ENCODE results near the gene MYO10.
"Not testable (repeated sequence)": the region's sequence is repeated elsewhere in the genome, so short reads cannot be mapped to it uniquely, and the experiment has no call there.

The MYO10 gene

GRCh38 chr5:16659536-16659935 lies 276.6 kb downstream of the MYO10 start:
- no peak for DNase-seq

DNA sequence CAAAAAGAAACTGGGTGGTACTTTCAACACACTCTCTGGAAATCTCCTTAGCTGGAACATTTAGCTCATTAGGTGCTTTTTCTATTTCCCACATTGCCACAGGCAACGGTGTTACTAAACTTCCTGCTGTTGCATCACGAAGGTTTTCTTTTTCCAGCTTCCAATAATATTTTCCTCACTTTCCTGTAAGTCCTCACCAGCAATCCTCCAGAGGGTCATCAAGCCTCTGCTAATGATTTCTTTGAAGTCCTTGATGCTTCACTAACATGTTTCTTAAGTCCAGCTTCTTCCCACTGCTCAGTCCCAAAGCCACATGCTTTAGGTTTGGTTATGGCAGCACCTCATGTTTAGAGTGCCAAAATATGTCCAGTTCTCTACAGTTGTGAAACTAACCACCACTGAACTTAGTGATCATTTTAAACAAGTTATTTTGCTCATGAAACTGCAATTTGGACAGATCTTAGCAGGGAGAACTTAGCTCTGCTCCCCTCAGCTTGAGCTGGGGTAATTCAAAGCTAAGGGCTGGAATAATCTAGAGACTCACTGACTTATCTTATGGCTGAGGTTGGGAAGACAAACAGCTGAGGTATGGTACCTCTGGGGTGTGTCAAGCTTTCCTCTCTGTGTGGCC lies 279.4 kb downstream of the MYO10 start:
- DNase-seq: no peak

DNA sequence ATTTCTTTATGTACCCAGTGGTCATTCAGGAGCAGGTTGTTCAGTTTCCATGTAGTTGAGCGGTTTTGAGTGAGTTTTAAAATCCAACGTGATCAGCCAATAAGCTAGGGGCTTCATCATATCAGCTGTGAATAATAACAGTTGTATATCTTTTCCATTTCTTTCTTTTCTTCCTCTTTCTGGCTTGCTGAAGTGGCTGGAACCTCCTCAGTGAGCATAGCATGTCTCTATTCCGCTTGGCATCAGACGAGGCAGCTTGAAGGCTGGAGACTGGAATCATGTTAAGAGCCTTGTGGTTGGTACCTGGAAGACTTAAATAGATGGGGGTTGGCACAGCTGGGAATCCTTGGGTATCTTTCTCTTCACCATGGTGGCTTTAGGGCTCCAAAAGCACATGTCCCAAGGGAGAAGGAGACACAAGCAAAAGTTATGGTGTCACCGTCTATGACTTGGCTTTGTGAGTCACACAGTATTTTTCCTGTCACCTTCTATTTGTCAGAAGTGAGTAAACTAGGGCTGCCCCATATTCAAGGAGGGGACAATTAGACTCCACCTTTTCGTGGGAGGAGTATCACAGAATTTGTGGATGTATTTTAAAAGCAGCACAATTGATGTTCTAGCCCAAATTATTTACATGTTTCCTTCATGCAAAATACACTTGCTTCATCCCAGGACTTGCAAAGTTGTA lies 281.3 kb downstream of the MYO10 start:
- no peak for DNase-seq

GRCh38 chr5:16648739-16649138 lies 287.3 kb downstream of the MYO10 start:
- DNase-seq: not testable (repeated sequence)

- DNase-seq: no peak
These were observed 291.7 kb downstream of the MYO10 start for GRCh38 chr5:16644301-16644889.

DNA sequence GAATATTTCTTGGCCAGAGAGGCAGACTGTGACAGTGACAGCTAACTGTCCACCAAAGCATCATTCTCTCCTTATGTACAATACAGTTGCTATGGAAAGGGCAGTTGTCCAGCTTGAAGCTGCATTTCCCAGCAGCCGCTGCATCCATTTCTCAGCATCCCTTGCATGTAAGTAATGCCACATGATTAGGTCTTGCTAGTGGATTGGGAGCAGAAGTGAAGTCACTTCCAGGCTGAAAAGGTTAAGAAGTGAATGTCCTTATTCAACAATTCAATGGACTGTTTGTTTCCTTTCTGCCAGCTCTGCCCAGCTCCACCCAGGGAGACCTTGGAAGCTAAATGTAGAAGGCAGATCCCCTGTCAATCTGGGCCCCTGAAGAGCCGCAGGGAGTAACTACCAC lies 293.2 kb downstream of the MYO10 start:
- no peak for DNase-seq

GRCh38 chr5:16639206-16639605 lies 296.9 kb downstream of the MYO10 start:
- DNase-seq: no peak

DNA sequence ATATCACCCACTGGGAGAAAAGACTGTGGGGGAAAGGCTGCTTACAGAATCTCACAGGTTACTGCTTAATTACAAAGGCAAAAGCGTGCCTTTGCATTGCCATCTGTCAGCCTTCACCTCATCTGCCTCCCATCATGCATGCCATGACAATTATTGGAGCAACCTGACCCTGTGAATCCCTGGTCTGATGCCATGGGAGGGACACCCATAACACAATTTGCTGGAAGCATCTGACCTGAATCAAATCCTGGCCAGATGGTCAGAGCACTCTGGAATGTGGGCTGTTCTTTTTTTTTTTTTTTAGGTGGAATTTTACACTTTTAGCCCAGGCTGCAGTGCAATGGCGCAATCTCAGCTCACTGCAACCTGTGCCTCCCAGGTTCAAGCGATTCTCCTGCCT lies 307.7 kb downstream of the MYO10 start:
- DNase-seq: no peak

GRCh38 chr5:16626696-16627264 lies 309.3 kb downstream of the MYO10 start:
- DNase-seq: no peak

- DNase-seq: no peak
These were observed 311.0 kb downstream of the MYO10 start for GRCh38 chr5:16625096-16625495.

GRCh38 chr5:16619136-16619535 lies 317.0 kb downstream of the MYO10 start:
- DNase-seq: no peak

- no peak for DNase-seq
These were observed 317.8 kb downstream of the MYO10 start for GRCh38 chr5:16618138-16618897.

GRCh38 chr5:16617274-16617968 lies 318.7 kb downstream of the MYO10 start:
- no peak for DNase-seq

DNA sequence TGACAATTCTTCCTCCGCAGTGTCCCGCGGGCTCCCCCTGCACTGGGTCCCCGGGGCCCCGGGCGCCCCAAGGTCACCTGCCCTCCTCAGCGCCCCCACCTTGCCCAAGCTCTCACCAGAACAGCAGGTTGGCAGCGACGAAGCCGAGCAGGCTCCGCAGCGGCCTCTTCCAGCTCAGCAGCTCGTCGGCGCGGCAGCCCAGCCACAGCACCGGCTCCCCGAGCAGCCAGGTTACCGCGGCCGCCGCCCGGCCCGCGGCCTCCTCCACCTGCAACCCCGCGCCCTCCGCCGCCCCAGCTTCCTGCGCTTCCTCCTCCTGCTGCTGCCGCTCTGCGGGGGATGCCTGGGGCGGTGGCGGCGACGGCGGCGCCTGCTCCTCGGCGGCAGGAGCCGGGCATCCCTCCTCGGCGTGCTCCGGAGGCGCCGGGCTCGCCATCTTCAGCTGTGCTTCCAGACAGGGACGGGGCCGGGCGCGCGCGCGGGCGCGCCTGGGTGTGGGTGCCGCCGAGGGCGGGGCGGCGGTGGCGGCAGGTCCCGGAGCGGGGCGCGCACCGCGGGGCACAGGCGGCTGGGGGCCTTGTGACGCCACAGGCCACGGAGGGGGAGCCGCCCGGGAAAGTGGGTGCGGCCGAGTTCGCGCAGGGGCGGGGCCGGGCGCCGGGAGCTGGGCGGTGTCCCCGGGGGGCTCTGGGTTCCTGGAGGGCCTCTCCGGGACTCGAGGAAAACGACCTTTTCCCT lies 319.4 kb downstream of the MYO10 start, which contains the start of gene RETREG1:
RETREG1 (minus strand) TSS at position 462 of the 738 bp plus-strand sequence; CDS start at position 436, 26 bp downstream.
- peak; percentile 43 for DNase-seq

- no peak for DNase-seq
These were observed 320.1 kb downstream of the MYO10 start for GRCh38 chr5:16615741-16616535.

- DNase-seq: no peak
These were observed 324.1 kb downstream of the MYO10 start for GRCh38 chr5:16612007-16612406.
